GM06990 (cell line): ENCODE data around the gene VWCE.

Experiments
- DNase-seq: peaks from one replicate; pipeline ENCODE4 v3.0.0-alpha.2; 2011; ENCODE audit not compliant: insufficient read length; ENCODE audit errors: extremely low read depth
- H3K27me3 ChIP-seq: replicated peaks from 2 replicates; pipeline ENCODE4 v1.6.0; 2011; ENCODE audit warnings: low read length; ENCODE audit not compliant: control insufficient read depth, insufficient read depth
- H3K36me3 ChIP-seq: 2 replicates; pipeline ENCODE4 v1.5.1; 2011; ENCODE audit warnings: low read length; ENCODE audit not compliant: control insufficient read depth, insufficient read depth
- H3K4me3 ChIP-seq: replicated peaks from 2 replicates; pipeline ENCODE4 v1.5.1; 2011; ENCODE audit warnings: low read depth, mild to moderate bottlenecking, control low read depth, low read length
- TF ChIP-seq, protein P1 (sequence below): IDR thresholded peaks from 2 replicates; pipeline ENCODE4 v1.5.1; 2011; ENCODE audit warnings: low read length, control low read depth, mild to moderate bottlenecking, inconsistent platforms; ENCODE audit not compliant: insufficient read depth, poor library complexity, severe bottlenecking

Gene VWCE

DNA sequence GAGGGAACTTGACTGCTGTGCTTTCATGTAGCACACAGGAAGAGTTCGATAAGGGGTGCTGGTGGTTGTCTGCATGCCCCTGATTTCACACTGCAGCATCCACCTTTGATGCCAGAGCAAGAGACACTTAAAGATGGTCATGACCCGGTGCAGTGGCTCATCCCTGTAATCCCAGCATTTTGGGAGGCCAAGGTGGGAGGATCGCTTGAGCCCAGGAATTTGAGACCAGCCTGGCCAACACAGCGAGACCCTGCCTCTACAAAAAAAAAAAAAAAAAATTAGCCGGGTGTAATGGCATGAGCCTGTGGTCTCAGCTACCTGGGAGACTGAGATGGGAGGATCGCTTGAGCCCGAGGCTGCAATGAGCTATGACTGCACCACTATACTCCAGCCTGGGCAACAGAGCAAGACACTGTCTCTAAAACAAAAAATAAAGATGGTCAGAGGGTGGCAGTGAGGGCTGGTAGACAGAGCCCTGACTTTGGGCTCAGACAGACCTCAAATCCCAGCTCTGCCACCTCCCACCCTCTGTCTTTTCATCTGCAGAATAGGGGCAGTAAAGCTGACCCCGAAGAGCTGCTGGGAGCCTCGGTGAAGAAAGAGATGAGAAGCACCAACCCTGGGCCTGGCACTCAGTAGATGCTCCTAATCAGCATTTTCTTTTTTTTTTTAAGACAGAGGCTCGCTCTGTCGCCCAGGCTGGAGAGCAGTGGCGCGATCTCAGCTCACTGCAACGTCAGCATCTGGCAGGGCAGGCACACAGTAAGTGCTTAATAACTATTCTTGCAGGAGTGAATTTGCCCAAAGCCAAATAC, 17.7 kb downstream of the VWCE start:
- no peak for DNase-seq
- Histone ChIP-seq H3K36me3 (peaks cover 8% of the 10 kb centered on the region), H3K4me3 (no peak overlapping the region), H3K27me3 (no peaks in the 10 kb centered on the region)
- TF ChIP-seq, protein P1, sequence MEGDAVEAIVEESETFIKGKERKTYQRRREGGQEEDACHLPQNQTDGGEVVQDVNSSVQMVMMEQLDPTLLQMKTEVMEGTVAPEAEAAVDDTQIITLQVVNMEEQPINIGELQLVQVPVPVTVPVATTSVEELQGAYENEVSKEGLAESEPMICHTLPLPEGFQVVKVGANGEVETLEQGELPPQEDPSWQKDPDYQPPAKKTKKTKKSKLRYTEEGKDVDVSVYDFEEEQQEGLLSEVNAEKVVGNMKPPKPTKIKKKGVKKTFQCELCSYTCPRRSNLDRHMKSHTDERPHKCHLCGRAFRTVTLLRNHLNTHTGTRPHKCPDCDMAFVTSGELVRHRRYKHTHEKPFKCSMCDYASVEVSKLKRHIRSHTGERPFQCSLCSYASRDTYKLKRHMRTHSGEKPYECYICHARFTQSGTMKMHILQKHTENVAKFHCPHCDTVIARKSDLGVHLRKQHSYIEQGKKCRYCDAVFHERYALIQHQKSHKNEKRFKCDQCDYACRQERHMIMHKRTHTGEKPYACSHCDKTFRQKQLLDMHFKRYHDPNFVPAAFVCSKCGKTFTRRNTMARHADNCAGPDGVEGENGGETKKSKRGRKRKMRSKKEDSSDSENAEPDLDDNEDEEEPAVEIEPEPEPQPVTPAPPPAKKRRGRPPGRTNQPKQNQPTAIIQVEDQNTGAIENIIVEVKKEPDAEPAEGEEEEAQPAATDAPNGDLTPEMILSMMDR, result no peak

DNA sequence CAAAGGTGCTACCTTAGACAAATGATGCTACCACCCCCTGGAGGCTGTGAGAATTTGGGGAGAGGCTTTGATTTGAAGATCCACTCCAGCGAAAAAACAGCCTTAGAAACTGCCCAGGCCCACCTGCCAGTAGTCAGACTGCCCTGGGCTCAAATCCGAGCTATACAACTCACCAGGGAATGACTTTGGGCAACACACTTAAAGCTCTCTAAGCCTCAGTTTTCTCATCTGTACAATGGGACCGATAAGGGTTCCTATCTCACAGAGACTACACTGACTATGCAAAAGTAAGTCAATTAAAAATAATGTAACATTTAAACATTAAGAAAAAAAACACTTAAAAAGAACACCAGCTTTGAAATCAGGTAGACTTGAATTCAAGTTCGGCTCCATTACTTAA, 19.9 kb downstream of the VWCE start:
- Histone ChIP-seq H3K27me3 (no peaks in the 10 kb centered on the region), H3K36me3 (peaks cover 6% of the 10 kb centered on the region), H3K4me3 (no peak overlapping the region)
- TF ChIP-seq, protein P1, result no peak
- DNase-seq, result no peak

DNA sequence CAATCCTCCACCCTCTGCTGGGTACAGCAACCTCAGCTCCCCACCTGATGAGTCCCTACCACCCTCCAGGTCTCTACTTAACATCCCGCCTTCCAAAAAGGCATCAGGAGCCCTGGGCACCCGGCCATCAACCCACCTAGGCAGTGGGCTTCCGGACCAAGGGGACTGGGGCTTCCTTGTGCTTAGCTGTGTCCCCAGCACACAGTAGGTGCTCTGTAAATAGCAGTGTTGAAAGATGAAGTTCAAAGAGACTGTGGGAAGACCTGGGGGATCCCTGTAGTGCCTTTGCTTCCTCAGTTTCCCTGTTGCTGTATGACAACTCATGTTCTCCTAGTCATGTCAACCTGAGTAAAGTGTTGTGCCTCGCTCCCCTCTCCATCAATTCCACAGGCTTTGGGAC, 21.0 kb downstream of the VWCE start:
- H3K27me3 ChIP-seq, result no peaks in the 10 kb centered on the region
- peaks cover 6% of the 10 kb centered on the region for H3K36me3 ChIP-seq
- H3K4me3 ChIP-seq, result no peak overlapping the region
- DNase-seq, result no peak
- TF ChIP-seq, protein P1, result no peak

DNA sequence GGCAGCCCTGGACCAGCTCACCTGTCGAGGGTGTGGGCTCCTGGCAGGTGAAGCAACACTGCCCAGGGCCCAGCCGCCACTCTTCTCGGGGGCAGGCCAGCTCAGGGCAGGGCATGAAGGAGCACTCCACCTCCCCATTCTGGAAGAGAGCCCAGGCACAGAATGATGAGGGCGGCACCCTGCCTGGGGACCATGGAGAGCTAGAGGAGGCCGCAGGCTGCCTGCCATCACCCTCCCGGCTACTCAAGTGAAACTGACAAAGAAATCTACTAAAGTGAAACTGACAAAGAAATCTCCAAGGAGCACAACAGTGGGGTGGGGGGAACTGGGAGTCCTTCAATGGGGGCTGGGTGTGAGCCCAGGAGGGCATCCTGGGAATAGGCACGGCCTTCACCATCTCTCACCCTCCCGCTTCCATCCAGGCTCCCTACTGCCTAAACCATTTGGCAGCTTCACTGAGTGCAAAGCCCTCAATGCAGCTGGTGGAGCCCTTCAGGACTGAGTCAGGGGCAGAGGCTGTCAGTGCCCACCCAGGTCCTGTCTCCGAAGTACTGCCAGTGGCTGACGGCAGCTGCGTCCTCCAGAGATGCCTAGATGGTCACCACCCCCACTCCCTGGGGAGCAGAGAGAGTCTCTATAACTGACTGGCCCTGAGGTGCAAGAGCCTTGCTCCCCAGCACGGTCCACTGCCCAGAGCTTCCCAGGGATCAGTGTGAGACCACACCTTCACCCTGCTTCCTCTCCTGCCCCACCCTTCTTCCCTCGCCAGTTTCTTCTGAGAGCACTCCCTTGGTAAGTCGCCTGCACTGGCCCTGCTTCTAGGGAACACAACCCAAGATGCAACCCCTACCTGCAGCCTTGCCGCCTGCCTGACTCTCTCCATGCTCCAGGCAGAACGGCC, 21.7 kb downstream of the VWCE start:
- TF ChIP-seq, protein P1, result no peak
- Histone ChIP-seq H3K27me3 (no peaks in the 10 kb centered on the region), H3K36me3 (peaks cover 6% of the 10 kb centered on the region), H3K4me3 (no peak overlapping the region)
- no peak for DNase-seq

DNA sequence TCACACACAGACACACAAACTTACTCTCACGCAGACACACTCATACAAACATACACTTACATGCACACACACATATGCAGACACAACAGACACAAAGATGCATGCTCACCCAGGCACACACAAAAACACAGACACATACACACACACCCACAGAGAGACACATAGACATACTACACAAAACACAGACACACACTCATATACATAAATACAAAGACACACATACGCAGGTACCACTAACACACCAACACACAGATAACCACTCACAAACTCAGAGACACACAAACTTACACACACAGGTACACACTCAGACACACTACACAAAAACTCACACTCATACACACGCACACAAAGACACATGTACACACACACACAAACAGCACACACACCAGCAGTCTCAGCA, 22.4 kb downstream of the VWCE start:
- peaks cover 6% of the 10 kb centered on the region for H3K36me3 ChIP-seq
- H3K4me3 ChIP-seq, result no peak overlapping the region
- H3K27me3 ChIP-seq, result no peaks in the 10 kb centered on the region
- TF ChIP-seq, protein P1, result no peak
- DNase-seq, result no peak
